SK-N-SH (cell line): ENCODE results near the gene VTI1B.

Experiments
- EP300 ChIP-seq, 2 experiments: IDR thresholded peaks; 2 replicates each; pipeline versions ENCODE4 v1.4.0 to v1.6.1; 2012; ENCODE audit warnings: borderline replicate concordance in 1 of 2, low read depth in 1 of 2, low read length in 1 of 2
- EZH2phosphoT487 ChIP-seq: fragments of 200-600 bp; sonication (generic); IDR thresholded peaks from 2 replicates; pipeline ENCODE4 v1.6.1; 2017; ENCODE audit warnings: low read depth, mixed run types, mild to moderate bottlenecking, antibody characterized with exemption, moderate library complexity, borderline replicate concordance
- FOXM1 ChIP-seq: IDR thresholded peaks from 2 replicates; pipeline ENCODE4 v1.4.0; 2012; ENCODE audit warnings: low read depth, mild to moderate bottlenecking
- RAD21 ChIP-seq: IDR thresholded peaks from 2 replicates; pipeline ENCODE4 v1.6.1; 2012; ENCODE audit warnings: mild to moderate bottlenecking, low read length
- TF ChIP-seq, protein P1 (sequence below): fragments of 200-600 bp; sonication (generic); IDR thresholded peaks from 2 replicates; pipeline ENCODE4 v1.6.1; 2017; ENCODE audit warnings: antibody characterized with exemption, mild to moderate bottlenecking, moderate library complexity

DNA sequence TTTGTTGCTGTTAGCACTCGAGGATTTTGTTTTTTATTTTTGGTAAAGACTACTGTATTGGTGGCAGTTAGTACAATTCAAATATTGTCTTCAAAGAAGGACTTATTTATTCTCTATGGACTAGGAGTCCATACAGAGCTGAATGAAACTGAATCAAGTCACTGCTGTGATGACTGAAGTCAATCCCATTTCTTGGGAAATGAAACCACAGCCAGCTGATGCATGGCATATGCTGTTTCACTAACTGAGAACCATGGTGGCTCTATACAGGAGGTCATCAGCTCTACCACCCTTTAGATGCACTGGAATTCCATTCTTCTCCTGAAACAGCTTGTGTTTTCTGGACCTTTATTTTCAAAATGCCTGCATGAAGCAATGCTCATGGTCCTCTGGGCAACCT lies 22.2 kb downstream of the VTI1B start:
- TF ChIP-seq RAD21: no peak
- TF ChIP-seq, protein P1, sequence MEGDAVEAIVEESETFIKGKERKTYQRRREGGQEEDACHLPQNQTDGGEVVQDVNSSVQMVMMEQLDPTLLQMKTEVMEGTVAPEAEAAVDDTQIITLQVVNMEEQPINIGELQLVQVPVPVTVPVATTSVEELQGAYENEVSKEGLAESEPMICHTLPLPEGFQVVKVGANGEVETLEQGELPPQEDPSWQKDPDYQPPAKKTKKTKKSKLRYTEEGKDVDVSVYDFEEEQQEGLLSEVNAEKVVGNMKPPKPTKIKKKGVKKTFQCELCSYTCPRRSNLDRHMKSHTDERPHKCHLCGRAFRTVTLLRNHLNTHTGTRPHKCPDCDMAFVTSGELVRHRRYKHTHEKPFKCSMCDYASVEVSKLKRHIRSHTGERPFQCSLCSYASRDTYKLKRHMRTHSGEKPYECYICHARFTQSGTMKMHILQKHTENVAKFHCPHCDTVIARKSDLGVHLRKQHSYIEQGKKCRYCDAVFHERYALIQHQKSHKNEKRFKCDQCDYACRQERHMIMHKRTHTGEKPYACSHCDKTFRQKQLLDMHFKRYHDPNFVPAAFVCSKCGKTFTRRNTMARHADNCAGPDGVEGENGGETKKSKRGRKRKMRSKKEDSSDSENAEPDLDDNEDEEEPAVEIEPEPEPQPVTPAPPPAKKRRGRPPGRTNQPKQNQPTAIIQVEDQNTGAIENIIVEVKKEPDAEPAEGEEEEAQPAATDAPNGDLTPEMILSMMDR: no peak
- no peak for TF ChIP-seq EZH2phosphoT487
- no peak for TF ChIP-seq FOXM1
- no peak for TF ChIP-seq EP300 (IDR thresholded peaks at IDR 0.05; ENCODE audit: borderline replicate concordance in 1 of 2, low read depth in 1 of 2, low read length in 1 of 2)
